H1 (cell line): ENCODE data around the gene ITGA6. TPM values are rescaled to one million over a fixed set of nuclear protein-coding genes. Genes with fewer than 3 reads are reported as not detected.

Experiments
- BRCA1 ChIP-seq: IDR thresholded peaks from 2 replicates; pipeline ENCODE4 v1.6.1; 2012; ENCODE audit warnings: low read depth, low read length, improper control_type of control experiment
- polyA plus RNA-seq, 7 experiments: library from polyadenylated mRNA; depleted of rRNA in 3 of 7; stranded (reverse) in 5 of 7; unstranded in 2 of 7; fragments of >200 nt in 5 of 7; fragments of 200-250 nt in 2 of 7; gene quantifications; 1 replicate in 5 of 7; 2 replicates in 1 of 7; 4 replicates in 1 of 7; pipeline versions ENCODE4 v1.2.1 to v1.2.3, GENCODE V29; 2011 to 2013; ENCODE audit warnings: missing spikeins in 2 of 7, mixed read lengths in 2 of 7
- total RNA-seq: library from RNA; stranded (reverse); fragmentation: NEBNext Ultra II Directional; extraction: Animal tissue kit (Norgen Biotek cat#: 25700); gene quantifications from 2 replicates; pipeline ENCODE4 v1.2.1, GENCODE V29; 2021

The ITGA6 gene
- total and polyA plus RNA-seq, 2 of the 8 experiments (the other 6 are each of a cell fraction or from before 2014, with no cell fraction given) = 26.9 to 118 TPM

- TF ChIP-seq BRCA1 = no peak
Measured at GRCh38 chr2:172412984-172413492, 14.3 kb upstream of the ITGA6 start (continued).
